ENCODE data around the gene BSN.

DNA sequence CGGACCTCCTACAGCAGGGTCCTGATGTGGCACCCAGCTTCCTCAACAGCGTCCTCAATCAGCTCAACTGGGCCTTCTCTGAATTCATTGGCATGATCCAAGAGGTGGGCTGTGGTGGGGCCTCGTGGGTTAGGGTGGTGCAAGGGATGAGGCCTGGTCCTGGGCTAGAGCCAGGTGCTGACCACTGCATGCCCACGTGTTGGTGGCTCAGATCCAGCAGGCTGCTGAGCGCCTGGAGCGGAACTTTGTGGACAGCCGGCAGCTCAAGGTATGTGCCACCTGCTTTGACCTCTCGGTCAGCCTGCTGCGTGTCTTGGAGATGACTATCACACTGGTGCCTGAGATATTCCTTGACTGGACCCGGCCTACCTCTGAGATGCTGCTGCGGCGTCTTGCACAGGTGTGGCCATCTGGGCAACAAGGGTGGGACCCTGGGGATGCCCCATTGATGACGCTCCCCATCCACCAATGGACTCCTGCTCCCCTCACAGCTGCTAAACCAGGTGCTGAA, 161.4 kb downstream of the BSN start:
- TF ChIP-seq, protein P1, sequence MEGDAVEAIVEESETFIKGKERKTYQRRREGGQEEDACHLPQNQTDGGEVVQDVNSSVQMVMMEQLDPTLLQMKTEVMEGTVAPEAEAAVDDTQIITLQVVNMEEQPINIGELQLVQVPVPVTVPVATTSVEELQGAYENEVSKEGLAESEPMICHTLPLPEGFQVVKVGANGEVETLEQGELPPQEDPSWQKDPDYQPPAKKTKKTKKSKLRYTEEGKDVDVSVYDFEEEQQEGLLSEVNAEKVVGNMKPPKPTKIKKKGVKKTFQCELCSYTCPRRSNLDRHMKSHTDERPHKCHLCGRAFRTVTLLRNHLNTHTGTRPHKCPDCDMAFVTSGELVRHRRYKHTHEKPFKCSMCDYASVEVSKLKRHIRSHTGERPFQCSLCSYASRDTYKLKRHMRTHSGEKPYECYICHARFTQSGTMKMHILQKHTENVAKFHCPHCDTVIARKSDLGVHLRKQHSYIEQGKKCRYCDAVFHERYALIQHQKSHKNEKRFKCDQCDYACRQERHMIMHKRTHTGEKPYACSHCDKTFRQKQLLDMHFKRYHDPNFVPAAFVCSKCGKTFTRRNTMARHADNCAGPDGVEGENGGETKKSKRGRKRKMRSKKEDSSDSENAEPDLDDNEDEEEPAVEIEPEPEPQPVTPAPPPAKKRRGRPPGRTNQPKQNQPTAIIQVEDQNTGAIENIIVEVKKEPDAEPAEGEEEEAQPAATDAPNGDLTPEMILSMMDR (conservative IDR thresholded peaks at IDR 0.05; ENCODE audit: low read length) = no peak
- TF ChIP-seq EZH2phosphoT487 (IDR thresholded peaks at IDR 0.05; ENCODE audit: borderline replicate concordance, low read depth, low read length) = no peak

Measured in OCI-LY7 (cell line).